HG03060 (cell line): Measurements from ENCODE around the gene C3orf22.
"Not testable (repeated sequence)": the region's sequence is repeated elsewhere in the genome, so short reads cannot be mapped to it uniquely, and the experiment has no call there.

Experiments used
- ATAC-seq: cut with Tn5 transposase; IDR thresholded peaks from one replicate; pipeline ENCODE4 v1.9.1; 2021; ENCODE audit warnings: low read depth, moderate number of reproducible peaks; ENCODE audit not compliant: unreplicated experiment

The C3orf22 gene

DNA sequence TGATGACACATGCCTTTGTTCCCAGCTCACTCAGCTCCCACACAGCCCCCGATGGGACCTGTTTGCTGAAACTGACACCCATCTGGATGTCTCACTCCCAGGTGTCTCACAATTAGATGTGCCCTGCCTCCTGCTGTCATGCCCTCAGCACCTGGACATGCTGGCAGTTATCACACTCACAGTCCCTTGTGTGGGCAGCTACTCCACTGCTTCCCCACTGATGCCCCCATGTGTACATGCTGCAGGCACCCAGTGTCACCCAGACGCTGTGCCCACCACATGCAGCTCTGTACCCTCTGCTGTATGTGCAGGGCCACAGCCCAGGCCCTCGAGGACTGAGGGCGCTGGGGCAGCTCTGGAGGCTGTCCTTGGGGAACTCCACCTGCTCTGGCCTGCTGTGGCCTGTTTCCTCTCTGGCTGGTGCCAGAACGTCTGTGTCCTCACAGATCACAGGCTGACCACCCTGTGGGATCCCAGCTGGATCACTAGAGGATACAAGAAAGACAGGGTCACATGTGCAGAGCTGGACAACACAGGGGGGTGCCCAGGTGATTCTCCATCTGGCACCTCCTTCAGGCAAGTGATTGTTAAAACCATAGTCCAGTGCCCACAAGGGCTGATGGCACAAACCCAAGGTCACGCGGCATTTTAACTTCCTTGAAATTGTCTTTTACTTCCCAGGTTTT, 14.0 kb downstream of the C3orf22 start:
- ATAC-seq: no peak

DNA sequence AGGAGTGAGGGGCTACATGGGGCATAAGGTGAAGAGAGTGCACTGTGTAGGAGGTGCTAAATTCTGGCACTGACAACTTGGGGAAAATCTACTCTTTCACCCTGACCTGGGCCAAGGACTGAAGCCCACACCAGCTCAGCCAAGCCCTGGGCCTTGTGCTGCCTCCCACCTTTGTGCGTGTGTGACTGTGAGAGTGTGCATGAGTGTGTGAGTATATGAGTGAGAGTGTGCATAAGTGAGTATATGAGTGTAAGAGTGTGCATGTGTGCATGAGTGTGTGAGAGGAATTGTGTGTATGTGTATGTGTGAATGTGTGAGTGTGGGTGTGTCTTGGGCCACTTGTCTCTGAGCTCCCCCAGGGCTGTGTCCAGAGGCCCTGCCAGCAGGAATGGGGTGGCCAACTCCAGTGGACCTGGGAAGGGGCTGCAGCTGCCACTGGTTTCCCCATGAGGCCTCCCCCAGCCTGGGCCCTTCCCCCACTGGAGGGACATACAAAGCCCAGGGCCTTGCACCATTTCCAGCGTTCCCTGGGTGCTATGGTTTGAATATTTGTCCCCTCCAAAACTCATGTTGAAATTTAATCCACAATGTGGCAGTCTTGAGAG, 15.2 kb downstream of the C3orf22 start:
- ATAC-seq: no peak

DNA sequence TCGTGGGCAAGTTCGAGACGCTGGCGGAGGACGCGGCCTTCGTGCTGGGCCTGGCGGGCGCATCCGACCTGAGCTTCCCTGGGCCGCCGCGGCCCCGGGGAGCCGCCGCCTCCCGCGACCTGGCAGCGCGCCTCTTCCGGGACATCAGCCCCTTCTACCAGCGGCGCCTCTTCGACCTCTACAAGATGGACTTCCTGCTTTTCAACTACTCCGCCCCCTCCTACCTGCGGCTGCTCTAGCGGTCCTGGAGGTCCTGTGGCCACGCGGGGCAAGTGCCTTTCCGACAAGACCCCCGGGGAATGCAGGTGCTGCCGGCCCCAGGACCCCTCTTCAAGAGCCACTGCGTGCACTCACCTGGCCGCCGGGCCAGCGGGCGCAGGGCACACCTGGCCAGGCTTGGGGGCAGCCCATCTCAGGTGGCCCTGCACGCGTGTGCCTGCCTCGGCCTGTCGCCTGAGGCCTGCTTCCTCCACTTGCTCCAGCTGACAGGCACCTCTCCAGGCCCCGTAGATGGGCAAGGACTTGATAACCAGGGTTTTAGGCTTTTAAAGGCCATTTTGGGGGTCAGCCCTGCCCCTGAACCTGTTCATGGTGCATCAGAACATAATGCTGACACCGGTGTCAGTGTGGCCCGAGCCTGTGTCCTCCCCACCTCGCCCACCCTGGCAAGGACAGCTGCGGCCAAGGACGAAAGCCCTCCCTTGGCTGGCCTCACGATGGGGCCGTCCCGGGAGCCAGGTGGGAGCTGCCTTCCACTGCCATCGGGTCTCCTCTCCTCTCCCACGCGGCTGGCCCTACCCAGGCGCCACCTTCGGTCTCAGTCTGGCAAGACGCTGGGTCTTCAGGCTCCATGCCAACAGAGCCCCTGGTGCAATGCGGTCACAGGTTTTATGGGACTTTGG, 16.1 kb downstream of the C3orf22 start:
- no peak for ATAC-seq

DNA sequence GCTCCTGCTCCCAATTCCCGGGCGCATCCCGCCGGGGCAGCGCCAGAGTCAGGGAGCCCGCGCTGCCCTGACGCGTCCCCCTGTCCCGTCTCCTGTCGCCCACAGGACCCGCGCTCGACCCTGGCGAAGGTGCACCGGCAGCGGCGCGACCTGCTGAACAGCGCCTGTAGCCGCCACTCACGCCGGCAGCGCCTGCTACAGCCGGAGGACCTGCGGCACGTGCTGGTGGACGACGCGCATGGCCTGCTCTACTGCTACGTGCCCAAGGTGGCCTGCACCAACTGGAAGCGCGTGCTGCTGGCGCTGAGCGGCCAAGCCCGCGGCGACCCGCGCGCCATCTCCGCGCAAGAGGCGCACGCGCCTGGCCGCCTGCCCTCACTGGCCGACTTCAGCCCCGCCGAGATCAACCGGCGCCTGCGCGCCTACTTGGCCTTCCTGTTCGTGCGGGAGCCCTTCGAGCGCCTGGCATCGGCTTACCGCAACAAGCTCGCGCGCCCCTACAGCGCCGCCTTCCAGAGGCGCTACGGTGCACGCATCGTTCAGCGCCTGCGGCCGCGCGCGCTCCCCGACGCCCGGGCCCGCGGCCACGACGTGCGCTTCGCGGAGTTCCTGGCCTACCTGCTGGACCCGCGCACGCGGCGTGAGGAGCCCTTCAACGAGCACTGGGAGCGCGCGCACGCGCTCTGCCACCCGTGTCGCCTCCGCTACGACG, 16.9 kb downstream of the C3orf22 start:
- ATAC-seq: no peak

DNA sequence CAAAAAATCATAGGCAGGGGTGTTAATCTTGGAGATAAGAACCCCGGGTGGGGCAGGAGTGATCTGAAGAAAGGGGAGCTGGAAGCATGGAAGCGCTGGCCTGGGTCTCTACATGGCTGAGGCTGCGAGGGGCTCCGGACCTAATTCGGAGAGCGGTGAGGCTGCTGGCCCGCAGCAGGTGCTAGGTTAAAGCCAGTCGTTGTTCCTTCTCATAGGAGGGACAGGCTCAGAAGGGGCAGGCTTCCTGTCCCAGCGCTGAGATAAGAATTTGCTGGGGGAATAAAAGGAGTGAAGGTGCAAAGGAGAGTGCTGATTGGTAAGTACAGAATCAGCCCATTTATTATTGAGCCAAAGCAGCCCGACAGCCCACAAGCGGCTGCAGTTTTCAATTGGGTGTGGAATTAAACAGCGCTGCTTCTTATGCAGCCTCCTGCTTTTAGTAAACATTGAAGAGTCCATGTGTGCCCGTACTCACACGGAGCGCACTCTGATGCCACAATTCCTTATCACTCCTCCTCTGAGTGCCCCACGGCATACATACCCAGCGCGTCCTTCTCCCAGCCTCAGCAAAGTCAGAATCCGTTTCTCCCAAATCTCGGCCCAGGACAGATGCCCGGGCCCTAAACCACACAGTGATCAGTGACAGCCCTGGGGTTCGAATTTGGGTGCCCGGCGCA, 17.6 kb downstream of the C3orf22 start:
- ATAC-seq: no peak

DNA sequence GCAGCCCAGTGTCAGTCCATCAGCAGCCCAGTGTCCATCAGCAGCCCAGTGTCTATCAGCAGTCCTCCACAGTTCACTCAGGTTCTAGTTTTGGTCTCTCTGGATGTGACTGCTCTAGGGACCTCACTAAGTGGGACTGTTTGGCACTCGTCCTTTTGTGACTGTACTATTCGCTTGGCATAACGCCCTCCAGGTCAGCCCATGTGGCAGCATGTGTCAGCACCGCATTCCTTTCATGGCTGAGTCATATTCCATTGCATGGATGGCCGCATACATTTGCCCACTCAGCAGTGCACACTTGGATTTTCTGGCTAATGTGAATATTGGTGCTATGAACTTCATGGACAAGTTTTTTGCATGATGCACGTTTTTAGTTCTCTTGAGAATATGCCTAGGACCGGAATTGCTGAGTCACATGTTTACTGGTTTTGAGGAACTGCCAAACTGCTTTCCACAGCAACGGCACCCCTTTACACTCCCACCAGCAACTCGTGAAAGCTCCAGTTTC, 18.3 kb downstream of the C3orf22 start:
- ATAC-seq: no peak

DNA sequence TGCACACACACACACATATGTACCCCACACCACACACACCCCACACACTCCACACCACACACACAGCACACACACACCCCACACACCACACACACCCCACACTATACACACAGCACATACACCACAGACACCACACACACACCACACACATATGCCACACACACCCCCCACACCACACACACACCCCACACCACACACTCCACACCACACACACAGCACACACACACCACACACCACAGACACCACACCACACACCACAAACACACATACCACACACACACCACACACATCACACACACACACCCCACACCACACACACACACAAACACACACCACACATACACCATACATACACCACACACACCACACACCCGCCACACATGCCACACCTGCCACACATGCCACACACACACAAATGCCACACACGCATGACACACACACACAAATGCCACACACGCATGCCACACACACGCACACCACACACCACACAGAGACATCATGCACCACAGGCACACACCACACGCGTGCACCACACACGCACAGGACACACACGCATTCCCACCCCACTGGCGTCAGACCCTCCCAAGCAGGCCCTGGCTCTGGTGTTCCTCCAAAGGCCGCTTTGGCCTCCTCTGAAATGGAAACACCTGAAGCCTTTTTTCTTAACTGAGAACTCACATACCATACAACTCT, 19.0 kb downstream of the C3orf22 start:
- no peak for ATAC-seq

DNA sequence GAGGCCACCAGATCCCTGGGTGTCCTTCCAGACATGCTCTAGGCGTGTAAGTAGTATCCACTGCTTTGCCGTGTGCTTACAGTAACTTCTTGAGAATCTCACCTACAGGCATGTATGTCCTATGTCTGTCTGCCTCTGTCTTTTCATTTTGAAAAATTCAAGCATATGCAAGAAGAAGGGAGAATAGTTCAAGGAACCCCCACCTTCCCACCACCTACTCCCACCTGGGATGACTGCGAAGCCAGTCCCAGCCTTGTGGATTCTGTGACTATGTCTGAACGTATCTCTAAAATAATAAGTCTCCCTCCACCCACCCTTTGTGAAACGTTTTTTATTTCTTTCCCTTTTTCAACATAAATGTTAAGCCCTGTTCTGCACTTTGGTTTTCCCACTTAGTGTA, 19.8 kb downstream of the C3orf22 start:
- no peak for ATAC-seq

DNA sequence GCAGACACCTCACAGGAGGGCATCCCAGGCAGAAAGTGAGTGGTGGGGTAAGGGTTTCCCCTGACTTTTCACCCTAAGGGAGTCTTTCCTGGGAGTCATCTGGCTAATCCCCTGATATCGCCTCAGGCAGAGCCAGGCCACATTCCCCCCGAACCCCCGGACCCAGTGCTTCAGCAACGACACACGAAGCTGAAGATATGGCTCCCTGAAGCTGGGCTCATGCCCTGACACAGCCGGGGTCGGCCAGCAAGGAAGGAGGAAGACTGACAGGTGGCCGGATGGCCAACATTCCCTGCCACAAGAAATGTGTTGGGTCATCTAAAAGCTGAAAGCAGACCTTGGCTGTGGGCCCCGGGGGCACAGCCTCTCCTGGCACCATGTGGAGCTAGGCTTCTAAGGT, 20.4 kb downstream of the C3orf22 start:
- ATAC-seq: no peak

DNA sequence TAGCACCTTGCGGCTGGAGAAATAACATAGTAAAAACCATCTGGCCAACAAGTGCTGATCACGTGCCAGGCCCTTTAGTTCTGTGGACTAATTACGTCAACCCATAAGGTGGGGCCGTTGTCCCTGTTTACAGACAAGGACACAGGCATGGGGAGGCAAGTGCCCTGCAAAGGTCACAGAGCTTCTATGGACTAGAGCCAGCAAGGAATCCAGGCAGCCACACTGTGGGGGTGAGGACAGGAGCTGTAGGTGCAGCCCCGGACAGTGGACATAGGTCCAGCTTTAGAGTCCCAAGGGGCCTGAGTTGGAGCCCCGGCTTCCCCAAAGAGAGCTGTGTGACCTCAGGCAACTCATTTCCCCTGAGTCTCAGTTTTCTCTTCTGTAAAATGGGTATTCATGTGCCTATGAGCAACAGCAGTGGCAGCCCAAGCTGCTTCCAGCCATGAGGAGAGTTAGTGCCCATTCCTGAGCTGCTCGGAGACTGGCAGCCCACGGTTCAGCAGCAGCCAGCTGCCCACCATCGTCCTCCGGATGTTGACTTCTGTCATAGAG, 20.9 kb downstream of the C3orf22 start:
- no peak for ATAC-seq

DNA sequence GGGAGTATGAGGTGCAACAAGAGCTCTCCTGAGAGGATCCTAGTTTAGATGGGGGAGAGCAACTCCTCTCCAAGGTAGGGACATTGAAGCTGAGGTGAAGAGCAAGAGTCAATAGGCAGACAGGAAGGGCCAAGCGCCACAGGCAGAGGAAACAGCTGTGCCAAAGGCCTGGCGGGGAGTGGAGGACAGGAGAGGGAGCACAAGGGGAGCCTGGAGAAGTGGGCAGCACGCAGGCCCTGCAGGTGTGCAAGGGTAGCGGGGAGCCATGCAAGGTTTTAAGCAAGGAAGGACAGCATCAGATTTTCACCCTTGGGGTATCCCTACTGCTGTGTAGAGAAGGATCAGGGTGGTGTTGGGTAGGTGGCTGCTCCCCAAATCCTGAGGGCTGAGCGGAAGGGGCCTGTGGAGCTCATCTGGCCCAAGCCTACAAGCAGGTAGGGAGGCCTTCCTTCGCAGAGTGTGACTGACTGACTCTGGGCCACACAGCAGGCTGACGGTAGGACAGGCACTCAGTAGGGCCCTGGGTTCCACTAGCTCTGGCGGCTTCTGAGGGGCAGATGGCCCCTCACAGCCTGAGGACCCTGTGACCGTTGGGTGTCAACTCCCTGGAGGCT, 21.5 kb downstream of the C3orf22 start:
- ATAC-seq: no peak

DNA sequence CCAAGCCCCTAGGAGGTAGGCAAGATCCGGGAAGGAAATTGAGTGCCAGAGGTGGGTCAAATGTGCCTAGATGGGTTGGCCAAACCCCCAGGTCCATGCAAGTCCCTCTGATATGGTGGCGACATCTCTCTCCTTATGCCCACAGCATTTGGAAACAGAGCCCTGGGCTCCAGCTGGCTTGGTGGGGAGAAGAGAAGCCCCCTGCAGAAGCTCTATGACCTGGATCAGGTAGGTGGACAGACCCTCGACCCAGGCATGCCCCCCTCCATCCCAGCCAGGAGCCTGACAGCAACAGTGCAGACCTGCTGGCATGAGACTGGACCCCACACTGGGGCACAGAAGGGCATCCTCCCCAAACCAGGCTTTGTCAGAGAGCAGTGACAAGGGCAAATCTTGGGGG, 22.6 kb downstream of the C3orf22 start:
- ATAC-seq: no peak

DNA sequence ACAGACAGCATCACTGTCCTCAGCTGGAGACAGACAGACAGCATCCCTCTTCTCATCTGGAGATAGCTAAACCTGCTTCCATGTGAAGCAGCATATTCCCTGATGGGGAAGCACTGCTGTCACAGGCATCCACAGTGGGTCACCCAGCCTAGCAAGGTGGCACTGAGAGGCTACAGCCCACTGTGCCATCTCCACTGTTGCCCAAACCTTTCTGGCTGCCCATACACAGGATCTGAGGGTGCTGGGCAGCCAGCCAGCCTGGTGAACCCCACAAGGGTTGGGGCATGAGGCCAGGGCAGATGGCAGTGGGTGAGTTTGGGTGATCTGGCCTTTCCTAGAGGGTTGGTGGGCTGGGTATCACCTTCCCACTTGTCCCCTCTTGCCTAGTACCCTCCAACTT, 23.1 kb downstream of the C3orf22 start:
- ATAC-seq: no peak

DNA sequence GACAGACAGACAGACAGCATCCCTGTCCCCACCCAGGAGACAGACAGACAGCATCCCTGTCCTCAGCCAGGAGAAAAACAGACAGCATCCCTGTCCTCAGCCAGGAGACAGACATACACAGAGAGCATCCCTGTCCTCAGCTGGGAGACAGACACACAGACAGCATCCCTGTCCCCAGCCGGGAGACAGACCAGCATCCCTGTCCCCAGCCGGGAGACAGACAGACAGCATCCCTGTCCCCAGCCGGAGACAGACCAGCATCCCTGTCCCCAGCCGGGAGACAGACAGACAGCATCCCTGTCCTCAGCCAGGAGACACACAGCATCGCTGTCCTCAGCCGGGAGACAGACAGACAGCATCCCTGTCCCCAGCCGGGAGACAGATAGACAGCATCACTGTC, 24.0 kb downstream of the C3orf22 start:
- ATAC-seq: not testable (repeated sequence)

DNA sequence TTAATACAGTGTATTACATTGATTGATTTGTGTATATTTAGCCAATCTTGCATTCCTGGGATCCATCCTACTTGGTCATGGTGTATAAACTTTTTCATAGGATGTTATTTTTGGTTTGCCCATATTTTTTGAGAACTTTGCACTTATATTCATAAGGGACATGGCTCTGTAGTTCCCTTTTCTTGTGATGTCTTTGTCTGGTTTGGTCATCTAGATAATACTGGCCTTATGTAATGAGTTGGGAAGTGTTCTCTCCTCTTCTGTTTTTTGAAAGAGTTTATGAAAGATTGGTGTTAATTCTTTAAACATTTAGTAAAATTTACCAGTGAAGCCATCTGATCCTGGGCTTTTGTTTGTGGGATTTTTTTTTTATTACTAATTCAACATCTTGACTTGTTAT, 25.2 kb downstream of the C3orf22 start:
- no peak for ATAC-seq

DNA sequence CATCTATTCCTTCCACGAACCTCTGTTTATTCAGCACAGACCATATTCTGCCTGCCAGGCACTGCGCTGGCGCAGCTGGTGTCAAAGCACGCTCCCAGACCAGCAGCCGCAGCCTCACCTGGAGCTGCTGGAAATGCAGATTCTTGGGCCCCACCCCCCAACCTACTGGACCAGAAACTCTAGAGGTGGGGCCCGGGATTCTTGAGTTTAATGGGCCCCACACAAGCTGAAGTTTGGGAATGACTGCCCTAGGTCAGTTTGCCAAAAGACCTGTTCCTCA, 27.7 kb downstream of the C3orf22 start:
- ATAC-seq: no peak

DNA sequence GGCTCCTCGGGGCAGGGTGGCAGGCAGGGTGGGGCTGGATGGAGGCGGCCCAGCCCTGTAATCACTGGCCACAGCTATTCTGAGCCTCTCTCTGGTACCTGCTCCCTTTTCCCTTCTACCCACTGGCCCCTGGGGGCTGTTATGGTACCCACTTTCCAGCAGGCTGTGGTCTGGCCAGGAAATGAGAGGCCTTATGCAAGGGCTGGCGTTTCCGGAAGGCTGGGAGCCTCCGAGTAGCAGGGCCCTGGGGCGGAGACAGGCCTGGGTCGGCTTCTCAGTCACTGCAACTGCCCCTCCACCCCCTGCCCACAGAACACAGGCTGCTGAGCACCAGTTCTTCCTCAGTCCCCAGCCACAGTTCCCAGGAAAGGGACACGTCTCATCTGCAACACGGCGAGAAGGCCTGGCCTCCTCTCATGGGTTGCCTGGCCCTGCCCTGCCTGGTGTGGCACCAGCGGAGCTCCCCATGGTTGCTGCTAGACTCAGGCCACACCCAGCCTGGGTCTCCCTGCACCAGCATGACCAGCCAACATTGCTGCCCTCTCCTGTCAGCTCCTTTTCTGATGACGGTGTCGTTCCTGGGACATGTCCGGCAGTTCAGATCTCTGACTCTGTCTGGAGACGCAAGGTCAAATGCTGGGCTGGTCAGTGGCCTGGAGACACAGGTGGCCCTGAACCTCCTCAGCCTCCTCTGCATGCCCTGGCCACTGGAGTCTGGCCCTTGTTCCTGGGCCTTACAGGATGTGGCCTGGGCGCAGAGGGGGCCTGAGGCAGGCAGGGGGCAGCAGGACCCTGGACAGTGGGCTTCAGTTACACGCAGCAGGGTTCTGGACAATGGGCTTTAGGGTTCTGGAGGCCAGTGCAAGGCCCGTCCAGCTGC, 28.3 kb downstream of the C3orf22 start:
- no peak for ATAC-seq

DNA sequence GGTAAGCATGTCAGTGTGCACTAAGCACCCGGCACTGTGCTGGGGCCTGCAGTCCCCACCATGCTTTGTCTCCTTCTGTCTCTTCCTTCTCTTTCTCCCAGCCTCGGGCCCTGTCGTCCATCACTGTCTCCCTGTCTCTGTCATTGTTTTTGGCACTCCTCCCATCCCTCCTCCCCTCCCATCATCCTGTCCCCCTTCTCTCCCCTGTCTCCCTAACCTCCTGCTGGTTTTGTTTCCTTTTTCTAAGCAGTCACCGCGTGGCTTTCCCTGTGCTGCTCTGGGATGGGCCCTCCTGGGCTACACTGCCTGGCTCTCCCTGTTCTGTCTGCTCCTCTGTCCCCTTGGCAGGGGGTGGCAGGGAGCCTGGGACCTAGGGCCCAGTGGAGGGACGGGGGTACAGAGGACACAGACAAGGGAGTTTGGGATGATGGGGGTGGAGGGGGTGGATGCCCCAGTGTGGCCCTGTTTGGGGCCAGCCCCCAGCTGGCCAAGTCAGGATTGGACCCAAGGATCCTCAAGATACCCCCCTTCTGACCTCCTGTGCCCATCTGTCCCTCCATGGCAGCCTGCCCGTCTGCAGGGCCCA, 29.1 kb downstream of the C3orf22 start:
- ATAC-seq: no peak
